Esophagus squamous epithelium (tissue), 4 donors: Measurements from ENCODE around the gene ADGRV1.

Source experiments
- POLR2A ChIP-seq, 4 donors: fragments of 450-650 bp; IDR thresholded peaks; one replicate each; pipeline ENCODE4 v1.6.1; 2017; ENCODE audit warnings: antibody characterized with exemption in 4 of 4, mild to moderate bottlenecking in 4 of 4, moderate library complexity in 3 of 4
- TF ChIP-seq, protein P1 (sequence below), 6 experiments: fragments of 450-650 bp in 4 of 6; fragments of 200-600 bp in 2 of 6; sonication (generic) in 2 of 6; IDR thresholded peaks; one replicate each; pipeline ENCODE4 v1.5.1; 2016 to 2019; ENCODE audit warnings: antibody characterized with exemption in 6 of 6, mild to moderate bottlenecking in 4 of 6, moderate library complexity in 4 of 6

DNA sequence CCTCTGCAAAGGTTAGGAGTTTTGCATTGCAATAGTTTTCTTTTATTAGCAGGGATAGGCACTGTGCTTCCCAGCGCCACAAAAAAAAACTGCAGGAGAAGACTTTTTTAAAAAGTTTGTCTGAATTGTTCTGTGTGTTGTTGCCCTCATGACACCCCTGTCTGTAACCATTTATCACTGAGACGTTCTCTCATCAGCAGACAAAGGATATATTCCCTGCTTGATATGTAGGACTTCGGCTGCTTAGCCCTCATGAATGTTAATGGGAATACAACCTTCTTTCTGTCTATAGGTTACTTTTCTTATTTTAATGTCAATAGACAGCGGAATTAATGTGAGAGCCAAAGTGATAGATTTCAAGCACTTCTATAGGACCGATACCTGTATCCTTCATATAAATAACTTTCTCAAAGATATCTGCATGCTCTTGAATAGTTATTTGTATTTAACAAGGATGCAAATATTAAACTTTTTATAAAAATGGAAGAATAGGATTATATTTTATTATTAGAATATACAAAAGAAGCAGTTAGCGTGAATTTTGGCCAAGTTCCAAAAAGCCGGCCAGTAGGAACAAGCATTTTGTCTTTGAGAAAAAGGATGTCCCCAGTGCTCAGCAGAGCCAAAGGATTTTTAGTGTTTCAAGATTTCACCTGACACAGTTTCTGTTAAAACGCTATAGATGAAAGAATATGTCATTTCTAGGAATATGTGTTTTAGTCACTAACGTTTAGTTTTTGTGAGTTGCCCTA, 27.7 kb upstream of the ADGRV1 start:
- TF ChIP-seq, protein P1, sequence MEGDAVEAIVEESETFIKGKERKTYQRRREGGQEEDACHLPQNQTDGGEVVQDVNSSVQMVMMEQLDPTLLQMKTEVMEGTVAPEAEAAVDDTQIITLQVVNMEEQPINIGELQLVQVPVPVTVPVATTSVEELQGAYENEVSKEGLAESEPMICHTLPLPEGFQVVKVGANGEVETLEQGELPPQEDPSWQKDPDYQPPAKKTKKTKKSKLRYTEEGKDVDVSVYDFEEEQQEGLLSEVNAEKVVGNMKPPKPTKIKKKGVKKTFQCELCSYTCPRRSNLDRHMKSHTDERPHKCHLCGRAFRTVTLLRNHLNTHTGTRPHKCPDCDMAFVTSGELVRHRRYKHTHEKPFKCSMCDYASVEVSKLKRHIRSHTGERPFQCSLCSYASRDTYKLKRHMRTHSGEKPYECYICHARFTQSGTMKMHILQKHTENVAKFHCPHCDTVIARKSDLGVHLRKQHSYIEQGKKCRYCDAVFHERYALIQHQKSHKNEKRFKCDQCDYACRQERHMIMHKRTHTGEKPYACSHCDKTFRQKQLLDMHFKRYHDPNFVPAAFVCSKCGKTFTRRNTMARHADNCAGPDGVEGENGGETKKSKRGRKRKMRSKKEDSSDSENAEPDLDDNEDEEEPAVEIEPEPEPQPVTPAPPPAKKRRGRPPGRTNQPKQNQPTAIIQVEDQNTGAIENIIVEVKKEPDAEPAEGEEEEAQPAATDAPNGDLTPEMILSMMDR (IDR thresholded peaks at IDR 0.05), result no peak
- no peak for TF ChIP-seq POLR2A (IDR thresholded peaks at IDR 0.05)
